Keratinocyte (primary cell): ENCODE data around the gene TBK1. TPM values are rescaled to one million over a fixed set of nuclear protein-coding genes. Genes with fewer than 3 reads are reported as not detected.

Experiments used
- DNase-seq: peaks from one replicate; pipeline ENCODE4 v3.0.0-alpha.2; 2011; ENCODE audit warnings: low read depth, missing footprints, low spot score
- FAIRE-seq: peaks from 2 replicates; lab custom pipeline; 2011; peaks lifted over from hg19 to GRCh38; lab: Jason Lieb, UNC
- H2AFZ ChIP-seq: 2 replicates; pipeline ENCODE4 v1.6.0; 2012; ENCODE audit warnings: low read length, control low read depth, inconsistent platforms; ENCODE audit not compliant: control insufficient read depth
- H3K27ac ChIP-seq: 2 replicates; pipeline ENCODE4 v1.5.1; 2011; ENCODE audit warnings: low read length; ENCODE audit not compliant: control insufficient read depth, insufficient read depth
- H3K27me3 ChIP-seq: 3 replicates; pipeline ENCODE4 v1.6.0; 2011; ENCODE audit warnings: low read length; ENCODE audit not compliant: control insufficient read depth, insufficient read depth; ENCODE audit errors: extremely low read depth
- H3K36me3 ChIP-seq, 2 experiments: 2 replicates in 1 of 2; 3 replicates in 1 of 2; pipeline ENCODE4 v1.5.1; 2011; ENCODE audit warnings: low read length in 2 of 2, mild to moderate bottlenecking in 1 of 2; ENCODE audit not compliant: control insufficient read depth in 2 of 2, insufficient read depth in 2 of 2; ENCODE audit errors: extremely low read depth in 1 of 2
- H3K4me1 ChIP-seq: 3 replicates; pipeline ENCODE4 v1.5.1; 2011; ENCODE audit warnings: low read length; ENCODE audit not compliant: control insufficient read depth, insufficient read depth; ENCODE audit errors: extremely low read depth
- H3K4me2 ChIP-seq: 3 replicates; pipeline ENCODE4 v1.6.0; 2011; ENCODE audit warnings: low read depth, low read length; ENCODE audit not compliant: control insufficient read depth, insufficient read depth; ENCODE audit errors: extremely low read depth
- H3K4me3 ChIP-seq, 3 experiments: fragments of 200-600 bp in 1 of 3; sonication (generic) in 1 of 3; 2 replicates in 2 of 3; 3 replicates in 1 of 3; pipeline ENCODE4 v1.5.1; 2011 to 2016; ENCODE audit warnings: low read length in 3 of 3, mild to moderate bottlenecking in 3 of 3, control low read depth in 2 of 3, inconsistent platforms in 1 of 3, low read depth in 1 of 3, mixed read lengths in 1 of 3, mixed run types in 1 of 3, moderate library complexity in 1 of 3; ENCODE audit not compliant: control insufficient read depth in 2 of 3, insufficient read depth in 2 of 3; ENCODE audit errors: extremely low read depth in 1 of 3
- H3K79me2 ChIP-seq: 2 replicates; pipeline ENCODE4 v1.6.0; 2012; ENCODE audit warnings: low read length; ENCODE audit not compliant: control insufficient read depth, insufficient read depth
- H3K9ac ChIP-seq: 3 replicates; pipeline ENCODE4 v1.6.0; 2011; ENCODE audit warnings: low read length; ENCODE audit not compliant: control insufficient read depth, insufficient read depth; ENCODE audit errors: extremely low read depth
- H3K9me1 ChIP-seq: 3 replicates; pipeline ENCODE4 v1.6.0; 2011; ENCODE audit warnings: low read length; ENCODE audit not compliant: control insufficient read depth, insufficient read depth; ENCODE audit errors: extremely low read depth
- H3K9me3 ChIP-seq: 2 replicates; pipeline ENCODE4 v1.5.1; 2012; ENCODE audit warnings: low read depth, low read length; ENCODE audit not compliant: control insufficient read depth
- H4K20me1 ChIP-seq: 3 replicates; pipeline ENCODE4 v1.6.0; 2011; ENCODE audit warnings: low read length; ENCODE audit not compliant: control insufficient read depth, insufficient read depth; ENCODE audit errors: extremely low read depth
- EZH2 ChIP-seq: IDR thresholded peaks from one replicate; pipeline ENCODE4 v1.6.1; 2012; ENCODE audit warnings: inconsistent platforms, mild to moderate bottlenecking, low read length, moderate library complexity
- dilution Hi-C: fragments of 300-500 bp; cut with MboI; formaldehyde crosslinking; loops from one replicate; pipeline ENCODE4 v1.7.0; 2020; ENCODE audit warnings: low sequenced_read_pairs; ENCODE audit not compliant: extremely low pct_ligation_motif_present
- polyA plus RNA-seq, 5 experiments: library from polyadenylated mRNA; depleted of rRNA in 3 of 5; stranded (reverse) in 3 of 5; stranded (forward) in 1 of 5; unstranded in 1 of 5; fragments of >200 nt; gene quantifications; 1 replicate in 1 of 5; 2 replicates in 3 of 5; 3 replicates in 1 of 5; pipeline versions ENCODE4 v1.2.1 to v1.2.3, GENCODE V29; 2011 to 2012; ENCODE audit warnings: missing spikeins in 2 of 5, low read depth in 1 of 5, low replicate concordance in 1 of 5
- TF ChIP-seq, protein P1 (sequence below), 3 experiments: IDR thresholded peaks in 1 of 3; conservative IDR thresholded peaks in 1 of 3; optimal IDR thresholded peaks in 1 of 3; 2 replicates in 2 of 3; 3 replicates in 1 of 3; pipeline versions ENCODE3 to v1.5.1; 2011; ENCODE audit warnings: low read length in 3 of 3, mild to moderate bottlenecking in 3 of 3, moderate library complexity in 2 of 3, control low read depth in 1 of 3, inconsistent platforms in 1 of 3; ENCODE audit not compliant: insufficient read depth in 2 of 3; ENCODE audit errors: extremely low read depth in 1 of 3

TBK1 gene
- polyA plus RNA-seq, 1 donor (not counting 4 experiments of a cell fraction or from before 2014, with no cell fraction given), result 19.1 TPM

DNA sequence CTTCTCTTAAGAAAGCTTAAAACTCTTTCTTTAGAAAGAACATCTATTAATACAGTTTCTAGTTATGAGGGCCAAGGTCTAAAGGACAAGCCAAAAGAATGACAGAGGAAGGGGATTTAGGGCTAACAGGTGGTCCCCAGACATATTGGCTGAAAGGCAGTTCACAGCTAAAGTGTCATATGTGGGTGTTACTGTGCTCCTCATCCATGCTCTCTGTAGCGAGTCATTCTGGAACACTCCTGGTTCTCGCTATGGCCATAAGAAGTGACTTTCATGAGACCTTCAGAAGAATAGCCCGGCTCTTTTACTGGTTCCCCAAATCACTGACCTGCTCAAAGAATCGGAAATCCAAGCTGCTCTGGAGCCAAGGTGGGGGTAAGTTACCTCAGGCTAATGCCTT, 55.0 kb downstream of the TBK1 start:
- DNase-seq (no peak), FAIRE-seq (no peak)
- Histone ChIP-seq H3K27me3 (no peaks in the 10 kb centered on the region), H2AFZ (no peak overlapping the region), H3K4me3 (no peak overlapping the region), H4K20me1 (no peaks in the 10 kb centered on the region), H3K4me2 (no peak overlapping the region), H3K36me3 (no peaks in the 10 kb centered on the region), H3K4me1 (no peaks in the 10 kb centered on the region), H3K9ac (no peak overlapping the region), H3K27ac (no peak overlapping the region), H3K9me1 (no peaks in the 10 kb centered on the region), H3K79me2 (no peaks in the 10 kb centered on the region), H3K9me3 (no peaks in the 10 kb centered on the region)
- TF ChIP-seq, protein P1, sequence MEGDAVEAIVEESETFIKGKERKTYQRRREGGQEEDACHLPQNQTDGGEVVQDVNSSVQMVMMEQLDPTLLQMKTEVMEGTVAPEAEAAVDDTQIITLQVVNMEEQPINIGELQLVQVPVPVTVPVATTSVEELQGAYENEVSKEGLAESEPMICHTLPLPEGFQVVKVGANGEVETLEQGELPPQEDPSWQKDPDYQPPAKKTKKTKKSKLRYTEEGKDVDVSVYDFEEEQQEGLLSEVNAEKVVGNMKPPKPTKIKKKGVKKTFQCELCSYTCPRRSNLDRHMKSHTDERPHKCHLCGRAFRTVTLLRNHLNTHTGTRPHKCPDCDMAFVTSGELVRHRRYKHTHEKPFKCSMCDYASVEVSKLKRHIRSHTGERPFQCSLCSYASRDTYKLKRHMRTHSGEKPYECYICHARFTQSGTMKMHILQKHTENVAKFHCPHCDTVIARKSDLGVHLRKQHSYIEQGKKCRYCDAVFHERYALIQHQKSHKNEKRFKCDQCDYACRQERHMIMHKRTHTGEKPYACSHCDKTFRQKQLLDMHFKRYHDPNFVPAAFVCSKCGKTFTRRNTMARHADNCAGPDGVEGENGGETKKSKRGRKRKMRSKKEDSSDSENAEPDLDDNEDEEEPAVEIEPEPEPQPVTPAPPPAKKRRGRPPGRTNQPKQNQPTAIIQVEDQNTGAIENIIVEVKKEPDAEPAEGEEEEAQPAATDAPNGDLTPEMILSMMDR (optimal IDR thresholded peaks at IDR 0.05 in 1 of 3, IDR thresholded peaks at IDR 0.05 in 1 of 3, conservative IDR thresholded peaks at IDR 0.05 in 1 of 3; ENCODE audit: extremely low read depth in 1 of 3, insufficient read depth in 2 of 3, low read length in 3 of 3), result no peak
- no peak for TF ChIP-seq EZH2
- dilution Hi-C loops, result no loop called here

DNA sequence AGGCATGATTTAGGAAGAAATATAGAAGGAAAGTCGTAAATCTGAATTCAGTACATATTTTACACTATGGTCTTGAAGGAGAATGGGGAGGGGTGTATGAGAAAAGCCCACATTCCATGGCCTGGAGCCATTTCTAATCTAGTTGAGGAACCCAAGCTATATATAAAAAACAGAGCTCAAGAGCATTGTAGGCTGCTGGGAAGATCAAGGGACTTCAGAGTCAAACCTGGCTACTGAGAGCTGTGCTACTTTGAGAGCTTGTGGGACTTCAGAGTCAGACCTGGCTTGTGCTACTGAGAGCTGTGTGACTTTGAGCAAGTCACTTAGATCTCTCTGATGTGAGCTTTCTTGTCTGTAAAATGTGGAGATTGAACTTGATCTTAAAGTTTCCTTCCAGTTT, 58.7 kb downstream of the TBK1 start:
- Histone ChIP-seq H3K4me1 (no peaks in the 10 kb centered on the region), H3K9me1 (no peaks in the 10 kb centered on the region), H3K4me3 (no peak overlapping the region), H3K27ac (no peak overlapping the region), H3K9me3 (no peaks in the 10 kb centered on the region), H3K27me3 (no peaks in the 10 kb centered on the region), H3K9ac (no peak overlapping the region), H3K4me2 (no peak overlapping the region), H2AFZ (no peak overlapping the region), H4K20me1 (no peaks in the 10 kb centered on the region), H3K79me2 (no peaks in the 10 kb centered on the region), H3K36me3 (no peaks in the 10 kb centered on the region)
- TF ChIP-seq EZH2, result no peak
- TF ChIP-seq, protein P1 (optimal IDR thresholded peaks at IDR 0.05 in 1 of 3, IDR thresholded peaks at IDR 0.05 in 1 of 3, conservative IDR thresholded peaks at IDR 0.05 in 1 of 3; ENCODE audit: extremely low read depth in 1 of 3, insufficient read depth in 2 of 3, low read length in 3 of 3), result no peak
- dilution Hi-C loops, result no loop called here
- DNase-seq (no peak), FAIRE-seq (no peak)
